ENCODE data around the gene SIGLEC6.

Gene SIGLEC6

DNA sequence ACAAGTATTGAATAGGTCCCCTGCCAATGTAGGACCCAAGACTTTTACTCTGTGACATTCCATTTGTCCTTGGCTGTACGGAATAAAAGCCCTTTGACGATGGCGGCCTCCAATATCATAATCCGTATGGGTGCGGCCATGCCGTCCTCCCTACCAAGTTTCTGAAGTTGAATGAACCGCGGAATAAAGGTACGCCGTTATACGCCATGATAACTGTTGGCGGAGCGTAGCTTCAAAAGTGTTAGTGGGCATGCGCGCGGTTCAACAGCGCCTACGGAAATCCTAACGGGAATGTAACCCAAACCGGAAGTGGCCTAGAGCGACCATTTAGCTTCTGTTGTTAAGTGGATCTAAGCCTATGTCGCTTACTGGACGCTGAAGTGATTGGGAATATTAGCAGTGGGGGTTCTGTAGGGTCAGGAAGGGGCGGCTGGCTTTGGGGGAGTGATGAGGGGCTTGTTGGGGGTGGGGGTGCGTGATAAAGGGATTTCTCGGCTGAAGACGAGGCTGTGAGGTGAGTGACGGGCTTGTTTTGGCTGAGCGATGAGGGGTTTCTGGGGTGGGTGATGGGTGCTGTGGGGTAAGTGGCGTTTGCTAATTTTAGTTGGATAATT, 39.6 kb upstream of the SIGLEC6 start, which contains the start of gene ZNF175:
Gene ZNF175 (plus strand): TSS at position 322 of the 614 bp plus-strand sequence. CDS start 2,047 bp downstream, outside the sequence.
- in situ Hi-C loops (cut with MboI; ENCODE audit: low pct_unique_long_range_greater_than_20kb, low sequenced_read_pairs, unreplicated experiment), result no loop called here
- TF ChIP-seq, protein P1, sequence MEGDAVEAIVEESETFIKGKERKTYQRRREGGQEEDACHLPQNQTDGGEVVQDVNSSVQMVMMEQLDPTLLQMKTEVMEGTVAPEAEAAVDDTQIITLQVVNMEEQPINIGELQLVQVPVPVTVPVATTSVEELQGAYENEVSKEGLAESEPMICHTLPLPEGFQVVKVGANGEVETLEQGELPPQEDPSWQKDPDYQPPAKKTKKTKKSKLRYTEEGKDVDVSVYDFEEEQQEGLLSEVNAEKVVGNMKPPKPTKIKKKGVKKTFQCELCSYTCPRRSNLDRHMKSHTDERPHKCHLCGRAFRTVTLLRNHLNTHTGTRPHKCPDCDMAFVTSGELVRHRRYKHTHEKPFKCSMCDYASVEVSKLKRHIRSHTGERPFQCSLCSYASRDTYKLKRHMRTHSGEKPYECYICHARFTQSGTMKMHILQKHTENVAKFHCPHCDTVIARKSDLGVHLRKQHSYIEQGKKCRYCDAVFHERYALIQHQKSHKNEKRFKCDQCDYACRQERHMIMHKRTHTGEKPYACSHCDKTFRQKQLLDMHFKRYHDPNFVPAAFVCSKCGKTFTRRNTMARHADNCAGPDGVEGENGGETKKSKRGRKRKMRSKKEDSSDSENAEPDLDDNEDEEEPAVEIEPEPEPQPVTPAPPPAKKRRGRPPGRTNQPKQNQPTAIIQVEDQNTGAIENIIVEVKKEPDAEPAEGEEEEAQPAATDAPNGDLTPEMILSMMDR (IDR thresholded peaks at IDR 0.05; ENCODE audit: extremely low read depth, insufficient read depth, missing control alignments), result no peak
- DNase-seq (ENCODE audit: low spot score), result peak; percentile 75

DNA sequence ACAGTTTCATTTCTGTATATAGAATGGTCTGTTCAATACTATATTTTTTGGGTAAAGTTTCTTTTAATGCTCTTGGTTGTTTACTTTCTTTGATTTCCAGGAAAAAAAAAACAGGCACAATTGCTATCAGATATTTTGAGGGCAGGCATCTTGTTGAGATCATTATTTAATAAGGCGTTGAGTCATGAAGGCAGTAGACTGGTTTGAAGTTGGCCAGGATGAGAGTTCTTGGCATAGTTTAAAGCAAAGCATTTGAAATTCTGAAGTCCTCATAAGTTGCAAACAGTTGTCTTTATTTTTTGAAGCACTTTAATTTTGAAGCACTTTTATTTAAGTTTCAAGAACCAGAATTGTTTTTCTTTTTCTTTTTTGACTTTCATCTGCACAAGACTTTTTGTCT, 37.0 kb upstream of the SIGLEC6 start:
- in situ Hi-C loops (cut with MboI; ENCODE audit: low pct_unique_long_range_greater_than_20kb, low sequenced_read_pairs, unreplicated experiment), result no loop called here
- TF ChIP-seq, protein P1 (IDR thresholded peaks at IDR 0.05; ENCODE audit: extremely low read depth, insufficient read depth, missing control alignments), result no peak
- DNase-seq (ENCODE audit: low spot score), result no peak

DNA sequence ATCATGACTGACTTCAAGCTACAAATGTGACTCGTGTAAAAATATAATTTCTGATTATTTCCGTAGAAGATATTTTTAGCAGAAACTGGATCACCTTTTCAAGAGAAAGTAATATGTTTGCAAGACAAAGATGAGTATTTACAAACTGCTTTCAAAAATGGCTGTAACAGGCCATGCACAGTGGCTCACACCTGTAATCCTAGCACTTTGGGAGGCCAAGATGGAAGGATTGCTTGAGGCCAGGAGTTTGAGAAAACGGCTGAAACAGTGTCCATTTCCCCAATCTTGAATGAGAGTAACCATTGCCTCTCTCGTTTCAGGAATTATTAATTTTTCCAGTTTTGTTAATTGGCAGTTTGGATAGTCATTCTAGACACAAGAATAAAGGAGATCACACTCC, 36.1 kb upstream of the SIGLEC6 start:
- in situ Hi-C loops (cut with MboI; ENCODE audit: low pct_unique_long_range_greater_than_20kb, low sequenced_read_pairs, unreplicated experiment), result no loop called here
- TF ChIP-seq, protein P1 (IDR thresholded peaks at IDR 0.05; ENCODE audit: extremely low read depth, insufficient read depth, missing control alignments), result no peak
- DNase-seq (ENCODE audit: low spot score), result no peak

DNA sequence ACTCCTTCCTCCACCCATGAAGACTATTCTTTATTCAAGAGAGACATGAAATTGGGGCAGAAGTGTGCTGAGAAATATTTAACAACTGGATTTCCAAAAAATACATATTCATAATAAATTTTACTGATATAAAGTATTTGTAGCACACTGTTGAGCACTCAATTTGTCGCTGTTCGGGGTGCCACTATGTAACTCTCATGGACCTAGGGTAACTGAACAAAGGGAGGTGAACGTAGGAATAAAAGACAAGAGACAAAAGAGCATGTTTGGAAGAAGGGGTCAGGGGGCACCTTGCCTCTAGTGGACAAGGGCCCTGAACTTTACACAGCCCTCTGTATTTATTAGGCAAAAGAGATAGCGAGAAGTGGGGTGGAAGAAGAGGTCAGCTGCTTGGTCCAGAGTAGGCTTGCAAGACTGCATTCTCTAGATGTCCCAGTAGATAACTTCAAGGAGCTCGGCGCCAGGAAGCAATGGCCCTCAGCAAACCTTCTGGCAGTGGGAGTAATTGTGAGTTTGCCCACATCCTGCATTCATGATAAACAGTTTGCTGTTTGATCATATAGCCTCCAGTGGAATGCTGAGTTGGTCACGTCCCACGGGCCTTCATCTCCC, 35.1 kb upstream of the SIGLEC6 start:
- in situ Hi-C loops (cut with MboI; ENCODE audit: low pct_unique_long_range_greater_than_20kb, low sequenced_read_pairs, unreplicated experiment), result no loop called here
- TF ChIP-seq, protein P1 (IDR thresholded peaks at IDR 0.05; ENCODE audit: extremely low read depth, insufficient read depth, missing control alignments), result no peak
- no peak for DNase-seq (ENCODE audit: low spot score)

DNA sequence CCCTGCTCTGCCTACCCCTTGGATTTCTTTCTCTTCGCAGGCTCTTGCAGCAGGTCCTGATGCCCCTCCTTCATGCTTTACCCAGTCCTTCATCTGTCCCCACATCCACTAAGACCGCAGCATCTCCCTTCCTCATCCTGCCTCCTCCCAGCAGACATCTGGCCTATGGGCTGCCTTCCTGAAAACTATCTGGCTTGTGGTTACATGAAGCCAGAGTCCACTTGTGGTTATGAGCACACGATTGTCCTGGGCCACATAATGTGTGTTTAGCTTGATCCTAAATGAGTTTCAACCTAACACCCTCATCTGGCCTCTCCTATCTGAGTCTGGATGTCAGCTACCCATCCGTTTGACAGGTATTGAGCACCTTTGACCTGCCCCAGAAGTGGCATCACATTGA, 34.1 kb upstream of the SIGLEC6 start:
- no peak for DNase-seq (ENCODE audit: low spot score)
- in situ Hi-C loops (cut with MboI; ENCODE audit: low pct_unique_long_range_greater_than_20kb, low sequenced_read_pairs, unreplicated experiment), result no loop called here
- TF ChIP-seq, protein P1 (IDR thresholded peaks at IDR 0.05; ENCODE audit: extremely low read depth, insufficient read depth, missing control alignments), result no peak

DNA sequence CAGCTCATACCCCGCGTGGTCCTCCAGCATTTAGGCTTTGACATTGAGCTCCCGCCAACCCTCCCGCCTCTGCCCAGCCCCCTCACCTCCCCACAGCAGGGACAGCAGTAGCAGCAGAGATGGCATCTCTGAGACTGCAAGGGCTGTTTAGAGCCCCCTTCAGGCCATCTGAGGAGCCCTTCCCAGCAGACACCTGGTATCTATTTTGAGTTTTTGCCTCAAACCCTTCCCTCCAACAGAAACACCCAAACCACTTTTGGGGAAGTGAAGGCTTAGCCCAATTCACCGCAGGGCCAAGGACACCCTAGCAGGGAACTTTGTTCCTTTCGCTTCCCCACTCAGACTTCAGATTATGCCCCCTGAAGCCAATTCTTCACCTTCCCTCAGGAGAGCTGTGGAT, 33.3 kb upstream of the SIGLEC6 start:
- TF ChIP-seq, protein P1 (IDR thresholded peaks at IDR 0.05; ENCODE audit: extremely low read depth, insufficient read depth, missing control alignments), result peak; percentile 47
- DNase-seq (ENCODE audit: low spot score), result peak; percentile 41
- in situ Hi-C loops (cut with MboI; ENCODE audit: low pct_unique_long_range_greater_than_20kb, low sequenced_read_pairs, unreplicated experiment), result no loop called here

All from GM13977 (cell line).